HepG2 (cell line): ENCODE results near the gene SF3A2. TPM values are rescaled to one million over a fixed set of nuclear protein-coding genes. Genes with fewer than 3 reads are reported as not detected.

Experiments
- ATAC-seq: fragments of 200-7000 bp; cut with Tn5 transposase; 3 replicates; pipeline ENCODE4 v1.9.1; 2020; ENCODE audit warnings: mild to moderate bottlenecking, moderate library complexity
- BruUV-seq: library from RNA; stranded (reverse); fragments of 400-500 nt; replicated peaks from 2 replicates; lab custom pipeline; 2021; lab: Mats Ljungman, UMichigan
- CTCF ChIA-PET: fragments of 300-600 bp; formaldehyde crosslinking; extraction: SDS; loops from one replicate; lab custom pipeline; 2021; ENCODE audit warnings: low total read pairs, inconsistent platforms, low intra/inter-chr PET ratio; lab: Yijun Ruan, JAX
- POLR2A ChIA-PET: fragments of 350-600 bp; sonication (Branson Sonifier 250); formaldehyde crosslinking; loops from one replicate; lab custom pipeline; 2020; ENCODE audit warnings: antibody characterized with exemption, inconsistent platforms; lab: Yijun Ruan, JAX
- DNase-seq: peaks from one replicate; pipeline ENCODE4 v3.0.0-alpha.2; 2015; ENCODE audit warnings: low spot score
- FAIRE-seq: peaks from 3 replicates; lab custom pipeline; 2011; peaks lifted over from hg19 to GRCh38; lab: Jason Lieb, UNC
- H2AFZ ChIP-seq: one replicate; pipeline ENCODE4 v1.6.1; 2011; ENCODE audit warnings: low read length, inconsistent platforms
- H3K27ac ChIP-seq: fragments of 300-600 bp; 3 replicates; pipeline ENCODE4 v1.8.0; 2011; ENCODE audit warnings: mixed run types, mild to moderate bottlenecking, mixed read lengths, low read length, inconsistent platforms; ENCODE audit not compliant: insufficient read depth; ENCODE audit errors: extremely low read length
- H3K27me3 ChIP-seq, 2 experiments: fragments of 200-600 bp in 1 of 2; 2 replicates in 1 of 2; 3 replicates in 1 of 2; pipeline versions ENCODE4 v1.6.0 to v1.8.0; 2011; ENCODE audit warnings: low read length in 2 of 2, mild to moderate bottlenecking in 2 of 2, moderate library complexity in 2 of 2, inconsistent platforms in 1 of 2; ENCODE audit not compliant: insufficient read depth in 2 of 2, control insufficient read depth in 1 of 2
- H3K36me3 ChIP-seq, 2 experiments: fragments of 200-600 bp in 1 of 2; replicated peaks in 1 of 2; 2 replicates in 1 of 2; 3 replicates in 1 of 2; pipeline versions ENCODE4 v1.5.1 to v1.8.0; 2011; ENCODE audit warnings: low read length in 2 of 2, inconsistent platforms in 1 of 2; ENCODE audit not compliant: insufficient read depth in 2 of 2, control insufficient read depth in 1 of 2
- H3K4me1 ChIP-seq: 2 replicates; pipeline ENCODE4 v1.5.1; 2012; ENCODE audit warnings: low read length, inconsistent platforms; ENCODE audit not compliant: insufficient read depth
- H3K4me2 ChIP-seq: 2 replicates; pipeline ENCODE4 v1.6.0; 2011; ENCODE audit warnings: low read depth, low read length, inconsistent platforms
- H3K4me3 ChIP-seq, 3 experiments: fragments of 200-600 bp in 1 of 3; sonication (generic), shearing (Covaris generic) in 1 of 3; replicated peaks in 1 of 3; 2 replicates each; pipeline ENCODE4 v1.5.1; 2011 to 2016; ENCODE audit warnings: low read length in 3 of 3, inconsistent platforms in 2 of 3, low read depth in 2 of 3, mild to moderate bottlenecking in 2 of 3, control low read depth in 1 of 3, mixed read lengths in 1 of 3; ENCODE audit not compliant: insufficient read depth in 1 of 3
- H3K79me2 ChIP-seq: one replicate; pipeline ENCODE4 v1.6.1; 2011; ENCODE audit warnings: low read length, inconsistent platforms; ENCODE audit not compliant: insufficient read depth
- H3K9ac ChIP-seq: 2 replicates; pipeline ENCODE4 v1.6.0; 2011; ENCODE audit warnings: mild to moderate bottlenecking, low read depth, low read length, inconsistent platforms; ENCODE audit not compliant: insufficient read depth
- H3K9me3 ChIP-seq: 2 replicates; pipeline ENCODE4 v1.5.1; 2012; ENCODE audit warnings: mild to moderate bottlenecking, low read length
- H4K20me1 ChIP-seq: 2 replicates; pipeline ENCODE4 v1.6.0; 2011; ENCODE audit warnings: inconsistent platforms, mild to moderate bottlenecking, low read length, moderate library complexity; ENCODE audit not compliant: insufficient read depth
- ZBTB3 ChIP-seq: sonication (generic); formaldehyde crosslinking; IDR thresholded peaks from 2 replicates; pipeline ENCODE4 v1.4.0; 2020; ENCODE audit warnings: low read depth, mild to moderate bottlenecking, moderate library complexity, missing genetic modification reagents, borderline replicate concordance
- ZBTB33 ChIP-seq: sonication (generic); formaldehyde crosslinking; IDR thresholded peaks from 2 replicates; pipeline ENCODE4 v1.4.0; 2020; ENCODE audit warnings: missing genetic modification reagents
- ZFP36 ChIP-seq: fragments of 150-350 bp; IDR thresholded peaks from 2 replicates; pipeline ENCODE4 v1.6.1; 2018; ENCODE audit warnings: borderline replicate concordance, low read length, low read depth; ENCODE audit not compliant: partially characterized antibody
- WGBS: methylation state at CpG from one replicate; pipeline ENCODE4 v1.1.6; 2017; ENCODE audit warnings: low lambda C conversion rate; 5-methylcytosine and 5-hydroxymethylcytosine counted together
- in situ Hi-C: cut with HindIII; loops from 2 replicates; pipeline ENCODE4 v1.10.0; 2017; ENCODE audit warnings: low pct_unique_long_range_greater_than_20kb; ENCODE audit not compliant: extremely low pct_ligation_motif_present
- intact Hi-C: fragments of 100-400 bp; cut with micrococcal nuclease; formaldehyde crosslinking; loops from one replicate; pipeline ENCODE4 v1.10.0; 2022; ENCODE audit not compliant: unreplicated experiment
- polyA plus RNA-seq, 8 experiments: library from polyadenylated mRNA; depleted of rRNA in 3 of 8; stranded (reverse) in 7 of 8; unstranded in 1 of 8; fragments of >200 nt; fragmentation: Illumina TruSeq in 4 of 8; extraction: Trizol in 4 of 8; gene quantifications; 2 replicates each; pipeline versions ENCODE4 v1.2.1 to v1.2.3, GENCODE V29; 2011 to 2016; ENCODE audit warnings: low read depth in 4 of 8, missing spikeins in 1 of 8, mixed read lengths in 1 of 8; ENCODE audit not compliant: insufficient read depth in 1 of 8
- total RNA-seq, 5 experiments: library from RNA; depleted of rRNA; stranded (reverse); fragments of >200 nt; fragmentation: Illumina TruSeq; extraction: Trizol; gene quantifications; 2 replicates each; pipeline ENCODE4 v1.2.3, GENCODE V29; 2016; ENCODE audit warnings: low read depth in 1 of 5
- TF ChIP-seq, protein P1 (sequence below): sonication (generic); formaldehyde crosslinking; IDR thresholded peaks from 2 replicates; pipeline ENCODE4 v1.5.0; 2020; ENCODE audit warnings: mild to moderate bottlenecking, low read depth, missing genetic modification reagents, borderline replicate concordance
- TF ChIP-seq, protein P2 (sequence below): sonication (generic); formaldehyde crosslinking; IDR thresholded peaks from 2 replicates; pipeline ENCODE4 v1.5.1; 2020; ENCODE audit warnings: missing genetic modification reagents, mild to moderate bottlenecking, borderline replicate concordance

SF3A2 gene
- total and polyA plus RNA-seq, 2 of the 13 experiments (the other 11 are each of a cell fraction or from before 2014, with no cell fraction given), result 8.6 to 8.8 TPM

DNA sequence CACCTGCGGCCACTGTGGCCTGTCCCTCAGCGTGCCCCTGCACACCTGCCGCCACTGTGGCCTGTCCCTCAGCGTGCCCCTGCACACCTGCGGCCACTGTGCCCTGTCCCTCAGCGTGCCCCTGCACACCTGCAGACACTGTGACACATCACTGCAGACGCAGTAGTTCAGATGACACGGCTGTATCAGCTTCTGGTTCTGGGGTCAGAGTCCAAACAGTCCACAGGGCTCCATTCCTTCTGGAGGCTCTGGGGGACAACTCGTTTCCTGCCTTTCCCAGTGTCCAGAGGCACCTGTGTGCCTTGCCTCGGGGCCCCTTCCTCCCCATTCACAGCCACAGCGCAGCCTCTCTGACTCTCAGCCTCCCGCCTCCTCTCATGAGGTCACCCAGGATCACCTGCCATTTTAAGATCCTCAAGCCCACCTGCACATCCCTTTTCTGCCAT is 5.5 kb downstream of the SF3A2 start (continued):
- TF ChIP-seq, protein P1, sequence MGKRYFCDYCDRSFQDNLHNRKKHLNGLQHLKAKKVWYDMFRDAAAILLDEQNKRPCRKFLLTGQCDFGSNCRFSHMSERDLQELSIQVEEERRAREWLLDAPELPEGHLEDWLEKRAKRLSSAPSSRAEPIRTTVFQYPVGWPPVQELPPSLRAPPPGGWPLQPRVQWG (CRISPR knock-in tag), result no peak

DNA sequence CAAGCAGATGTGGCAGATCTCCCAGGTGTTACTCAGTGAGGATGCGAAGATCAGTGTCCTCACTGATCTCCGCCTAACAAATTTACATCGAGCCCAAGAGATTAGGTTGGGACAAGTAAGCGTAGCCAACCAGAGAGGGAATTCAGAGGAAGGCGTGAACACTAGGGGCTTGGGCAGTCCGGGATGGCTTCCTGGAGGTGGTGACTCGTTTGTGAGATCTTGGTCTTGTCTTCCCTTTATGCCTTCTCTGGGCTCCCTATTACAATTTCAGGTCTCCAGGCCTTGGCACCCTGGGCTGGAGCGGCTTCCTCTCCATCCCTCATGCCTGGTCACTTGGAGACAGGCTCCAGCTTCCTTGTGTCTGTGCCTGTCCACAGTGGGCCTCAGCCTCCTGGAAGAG is 6.2 kb downstream of the SF3A2 start:
- FAIRE-seq (no peak), DNase-seq (no peak), ATAC-seq (no peak)
- Histone ChIP-seq H3K36me3 (peaks cover 25 to 50% of the 10 kb centered on the region in 2 experiments; a peak in 4 of 5 replicates), H2AFZ (no peak overlapping the region), H3K79me2 (peaks cover 60% of the 10 kb centered on the region), H4K20me1 (peaks cover 45% of the 10 kb centered on the region), H3K27ac (peak overlapping the region; percentile 58), H3K9me3 (no peaks in the 10 kb centered on the region), H3K4me1 (peaks cover 64% of the 10 kb centered on the region), H3K9ac (peak overlapping the region; percentile 18), H3K4me2 (peak overlapping the region; percentile 98; the same call in 1 of the 2 replicates), H3K4me3 (no peak overlapping the region), H3K27me3 (no peaks in the 10 kb centered on the region)
- in situ Hi-C loops, result no loop called here
- no TSS peak for BruUV-seq
- WGBS, result 97% methylated on average over 8 of the region's 8 CpGs
- ChIA-PET CTCF (interaction anchor here (1.4 kb wide), 1 partner anchor 73 kb away, joined by 5 read pairs; no protein-coding TSS in a partner anchor), POLR2A (interaction anchor here (1.1 to 1.5 kb wide), 2 partner anchors 10 to 24 kb away, joined by 3 to 9 read pairs; no protein-coding TSS in a partner anchor)
- intact Hi-C loops, result no loop called here
- no peak for TF ChIP-seq ZBTB3 (CRISPR knock-in tag)
- peak; percentile 54 for TF ChIP-seq ZFP36
- TF ChIP-seq, protein P2, sequence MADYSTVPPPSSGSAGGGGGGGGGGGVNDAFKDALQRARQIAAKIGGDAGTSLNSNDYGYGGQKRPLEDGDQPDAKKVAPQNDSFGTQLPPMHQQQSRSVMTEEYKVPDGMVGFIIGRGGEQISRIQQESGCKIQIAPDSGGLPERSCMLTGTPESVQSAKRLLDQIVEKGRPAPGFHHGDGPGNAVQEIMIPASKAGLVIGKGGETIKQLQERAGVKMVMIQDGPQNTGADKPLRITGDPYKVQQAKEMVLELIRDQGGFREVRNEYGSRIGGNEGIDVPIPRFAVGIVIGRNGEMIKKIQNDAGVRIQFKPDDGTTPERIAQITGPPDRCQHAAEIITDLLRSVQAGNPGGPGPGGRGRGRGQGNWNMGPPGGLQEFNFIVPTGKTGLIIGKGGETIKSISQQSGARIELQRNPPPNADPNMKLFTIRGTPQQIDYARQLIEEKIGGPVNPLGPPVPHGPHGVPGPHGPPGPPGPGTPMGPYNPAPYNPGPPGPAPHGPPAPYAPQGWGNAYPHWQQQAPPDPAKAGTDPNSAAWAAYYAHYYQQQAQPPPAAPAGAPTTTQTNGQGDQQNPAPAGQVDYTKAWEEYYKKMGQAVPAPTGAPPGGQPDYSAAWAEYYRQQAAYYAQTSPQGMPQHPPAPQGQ (CRISPR knock-in tag), result no peak
- peak; percentile 47; the same call in 1 of the 2 replicates for TF ChIP-seq ZBTB33 (CRISPR knock-in tag)
